WTC11 (cell line): Measurements from ENCODE around the gene SORD.
"Not testable (repeated sequence)": the region's sequence is repeated elsewhere in the genome, so short reads cannot be mapped to it uniquely, and the experiment has no call there.

Source experiments
- AFF4 ChIP-seq: sonication (generic); formaldehyde crosslinking; IDR thresholded peaks from 2 replicates; pipeline ENCODE4 v1.8.1; 2023; ENCODE audit warnings: mild to moderate bottlenecking, missing genetic modification reagents, borderline replicate concordance
- CTCF ChIP-seq: fragments of 200-600 bp; IDR thresholded peaks from 2 replicates; pipeline ENCODE4 v1.8.0; 2022; ENCODE audit warnings: antibody characterized with exemption
- FOXP4 ChIP-seq: sonication (generic); formaldehyde crosslinking; IDR thresholded peaks from 2 replicates; pipeline ENCODE4 v1.8.0; 2022; ENCODE audit warnings: mild to moderate bottlenecking, missing genetic modification reagents
- HMGXB4 ChIP-seq: sonication (generic); formaldehyde crosslinking; IDR thresholded peaks from 2 replicates; pipeline ENCODE4 v1.8.1; 2023; ENCODE audit warnings: mild to moderate bottlenecking, moderate library complexity, missing genetic modification reagents
- KAT7 ChIP-seq: sonication (generic); formaldehyde crosslinking; IDR thresholded peaks from 2 replicates; pipeline ENCODE4 v1.8.1; 2023; ENCODE audit warnings: missing genetic modification reagents, mild to moderate bottlenecking, borderline replicate concordance
- MAX ChIP-seq: sonication (generic); formaldehyde crosslinking; IDR thresholded peaks from 2 replicates; pipeline ENCODE4 v1.8.0; 2022; ENCODE audit warnings: mild to moderate bottlenecking, missing genetic modification reagents
- MYBL2 ChIP-seq: sonication (generic); formaldehyde crosslinking; IDR thresholded peaks from 2 replicates; pipeline ENCODE4 v1.8.1; 2023; ENCODE audit warnings: mild to moderate bottlenecking, moderate library complexity, missing genetic modification reagents
- NFYB ChIP-seq: sonication (generic); formaldehyde crosslinking; conservative IDR thresholded peaks from 2 replicates; pipeline ENCODE4 v1.8.0; 2022; ENCODE audit warnings: low read depth, missing genetic modification reagents
- PRDM15 ChIP-seq: sonication (generic); formaldehyde crosslinking; IDR thresholded peaks from 2 replicates; pipeline ENCODE4 v1.8.0; 2022; ENCODE audit warnings: missing genetic modification reagents
- ZNF121 ChIP-seq: sonication (generic); formaldehyde crosslinking; IDR thresholded peaks from 2 replicates; pipeline ENCODE4 v1.8.0; 2023; ENCODE audit warnings: missing genetic modification reagents
- ZNF532 ChIP-seq: fragments of 250-450 bp; sonication (Bioruptor Pico); IDR thresholded peaks from 2 replicates; pipeline ENCODE4 v1.9.0; 2021; ENCODE audit warnings: mild to moderate bottlenecking, borderline replicate concordance

GRCh38 chr15:45001180-45001579 is 21.8 kb upstream of the SORD start:
- not testable (repeated sequence) for TF ChIP-seq CTCF; KAT7 (CRISPR knock-in tag); ZNF121 (CRISPR knock-in tag); MAX; ZNF532 (CRISPR knock-in tag); MYBL2 (CRISPR knock-in tag); NFYB (CRISPR knock-in tag); PRDM15 (CRISPR knock-in tag); FOXP4 (CRISPR knock-in tag); HMGXB4 (CRISPR knock-in tag); AFF4 (CRISPR knock-in tag)
